HG03565 (cell line): ENCODE data around the gene NDUFAB1.
"Not testable (repeated sequence)": the region's sequence is repeated elsewhere in the genome, so short reads cannot be mapped to it uniquely, and the experiment has no call there.

Source experiments
- ATAC-seq: cut with Tn5 transposase; IDR thresholded peaks from one replicate; pipeline ENCODE4 v1.9.1; 2021; ENCODE audit warnings: mild to moderate bottlenecking, moderate library complexity; ENCODE audit not compliant: unreplicated experiment

The NDUFAB1 gene

GRCh38 chr16:23556881-23557778, 39.0 kb downstream of the NDUFAB1 start, which contains the start of the genes EARS2 and UBFD1:
TSS of gene EARS2 (minus strand) at chr16:23557350. CDS start at chr16:23557343, 7 bp downstream.
TSS of gene UBFD1 (plus strand) at chr16:23557727. CDS start at chr16:23557743, 16 bp downstream.
- peak; percentile 78 for ATAC-seq

DNA sequence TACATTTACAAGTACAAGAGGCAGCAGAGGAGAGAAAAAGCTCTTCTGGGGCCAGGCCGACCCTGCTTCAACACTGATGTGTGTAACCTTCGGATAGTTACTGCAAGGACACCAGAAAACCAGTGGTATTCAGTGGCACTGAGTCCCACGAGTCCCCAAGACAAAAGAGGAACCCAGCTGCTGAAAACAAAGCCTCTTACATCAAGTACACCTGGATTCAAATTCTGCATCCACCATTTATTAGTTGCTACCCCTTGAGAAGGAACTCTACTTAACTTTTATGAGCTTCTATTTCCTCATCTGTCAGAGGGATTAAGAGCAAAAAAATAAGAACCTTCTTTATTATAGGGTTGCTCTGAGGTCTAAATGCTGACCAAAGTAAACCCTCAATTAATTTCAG, 41.6 kb downstream of the NDUFAB1 start:
- no peak for ATAC-seq

GRCh38 chr16:23552161-23552560, 44.0 kb downstream of the NDUFAB1 start:
- ATAC-seq: no peak

- ATAC-seq: no peak
Measured at GRCh38 chr16:23549938-23550337, 46.2 kb downstream of the NDUFAB1 start.

GRCh38 chr16:23544436-23544835, 51.7 kb downstream of the NDUFAB1 start:
- ATAC-seq: no peak

- ATAC-seq: not testable (repeated sequence)
Measured at GRCh38 chr16:23540817-23541178, 55.3 kb downstream of the NDUFAB1 start.

DNA sequence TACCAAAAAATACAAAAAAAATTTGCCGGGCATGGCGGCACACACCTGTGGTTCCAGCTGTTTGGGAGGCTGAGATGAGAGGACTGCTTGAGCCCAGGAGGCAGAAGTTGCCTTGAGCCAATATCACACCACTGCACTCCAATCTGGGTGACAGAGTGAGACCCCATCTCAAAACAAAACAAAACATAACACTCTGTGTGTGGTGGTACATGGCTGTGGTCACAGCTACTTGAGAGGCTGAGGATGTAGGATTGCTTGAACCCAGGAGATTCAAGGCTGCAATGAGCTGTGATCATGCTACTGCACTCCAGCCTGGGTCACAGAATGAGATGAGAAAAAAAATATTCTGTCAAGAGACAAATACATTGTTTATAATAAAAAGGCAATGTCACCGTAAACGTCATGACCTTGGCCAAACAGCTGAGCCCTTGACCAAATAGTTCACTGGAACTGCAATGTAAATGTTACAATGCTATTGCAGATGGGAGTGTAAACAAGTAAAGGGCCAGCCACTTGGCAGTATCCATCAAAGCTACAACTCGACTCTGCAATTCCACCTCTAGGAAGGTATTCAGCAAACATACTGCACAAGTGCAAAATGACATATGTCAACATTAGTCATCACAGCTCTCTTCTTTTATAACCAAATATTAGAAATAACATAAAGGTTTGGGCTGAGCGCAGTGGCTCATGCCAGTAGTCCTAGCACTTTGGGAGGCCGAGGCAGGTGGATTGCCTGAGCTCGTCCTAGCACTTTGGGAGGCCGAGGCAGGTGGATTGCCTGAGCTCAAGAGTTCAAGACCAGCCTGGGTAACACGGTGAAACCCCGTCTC, 55.9 kb downstream of the NDUFAB1 start:
- no peak for ATAC-seq

- no peak for ATAC-seq
Measured at GRCh38 chr16:23538919-23539278, 57.2 kb downstream of the NDUFAB1 start.

DNA sequence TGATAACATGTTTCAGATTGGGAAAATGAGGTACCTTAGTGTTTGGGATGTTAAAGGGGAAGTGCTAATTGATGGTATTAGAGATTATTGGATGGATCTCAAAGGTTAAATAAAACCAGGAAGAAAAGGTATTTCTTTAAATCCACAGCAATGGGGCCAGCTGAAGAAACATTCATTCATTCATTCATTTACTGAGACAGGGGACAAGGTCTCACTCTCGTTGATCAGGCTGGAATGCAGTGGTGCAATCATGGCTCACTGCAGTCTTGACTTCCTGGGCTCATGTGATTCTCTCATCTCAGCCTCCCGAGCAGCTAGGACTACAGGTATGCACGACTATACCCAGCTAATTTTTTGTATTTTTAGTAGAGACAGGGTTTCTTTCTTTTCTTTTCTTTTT, 58.7 kb downstream of the NDUFAB1 start:
- no peak for ATAC-seq

- ATAC-seq: no peak
Measured at GRCh38 chr16:23535901-23536300, 60.2 kb downstream of the NDUFAB1 start.

DNA sequence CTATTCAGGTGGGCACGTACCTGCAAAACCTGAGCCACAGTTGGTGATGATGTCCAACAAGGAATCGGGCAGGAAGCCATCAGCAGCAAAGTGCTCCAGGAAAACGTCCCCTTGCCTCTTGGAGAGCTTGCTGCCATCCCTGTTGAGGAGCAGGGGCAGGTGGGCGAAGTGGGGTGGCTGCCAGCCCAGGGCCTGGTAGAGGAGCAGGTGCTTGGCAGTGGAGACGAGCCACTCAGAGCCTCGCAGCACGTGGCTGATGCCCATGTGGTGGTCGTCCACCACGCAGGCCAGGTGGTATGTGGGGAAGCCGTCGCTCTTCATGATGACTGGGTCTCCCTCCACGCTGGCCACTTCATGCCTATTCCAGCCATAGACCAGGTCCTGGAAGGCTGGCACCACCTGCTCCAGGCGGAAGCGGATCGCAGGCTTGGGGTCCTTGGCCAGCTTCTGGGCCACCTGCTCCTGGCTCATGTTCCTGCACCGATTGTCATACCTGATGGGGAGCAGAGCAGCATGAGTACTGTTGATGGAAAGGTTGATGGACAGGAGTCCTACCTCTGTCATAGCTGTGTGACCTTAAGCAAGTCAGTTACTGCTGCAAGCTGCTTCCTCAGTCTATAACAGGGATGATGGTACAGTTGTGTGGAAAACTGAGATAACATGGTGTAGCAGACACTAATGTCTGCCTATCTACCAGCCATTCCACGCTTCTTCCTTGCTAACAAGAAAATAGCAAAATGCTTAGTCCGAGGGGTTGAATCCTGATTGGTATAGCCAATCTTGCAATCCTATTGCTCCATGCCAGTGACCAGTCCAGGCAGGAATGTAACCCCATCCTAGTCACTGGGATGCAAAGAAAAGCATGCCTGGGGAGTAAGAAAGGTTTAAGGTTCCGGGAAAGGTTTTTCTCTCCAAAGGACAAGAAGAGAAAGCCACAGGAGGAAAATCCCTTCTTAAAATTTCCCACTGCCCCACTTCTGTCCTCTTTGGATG, 61.0 kb downstream of the NDUFAB1 start:
- ATAC-seq: no peak

- no peak for ATAC-seq
Measured at GRCh38 chr16:23532448-23532847, 63.7 kb downstream of the NDUFAB1 start.
